Heart left ventricle (tissue), 13 donors: ENCODE data around the gene OR1E1.
"Not testable (repeated sequence)": the region's sequence is repeated elsewhere in the genome, so short reads cannot be mapped to it uniquely, and the experiment has no call there.

Experiments
- CTCF ChIP-seq, 12 donors: fragments of 200-600 bp; sonication (generic) in 4 of 12; IDR thresholded peaks; one replicate each; pipeline versions ENCODE4 v1.5.0 to v1.8.0; 2018 to 2022; ENCODE audit warnings: antibody characterized with exemption in 12 of 12, mild to moderate bottlenecking in 5 of 12
- POLR2A ChIP-seq, 2 donors: fragments of 450-650 bp; IDR thresholded peaks; one replicate each; pipeline ENCODE4 v1.6.1; 2017; ENCODE audit warnings: antibody characterized with exemption in 2 of 2, mild to moderate bottlenecking in 2 of 2, moderate library complexity in 2 of 2
- donor health status: ischemic (EF 13 %, LVEDD 7.1; RV severe dilation, severe dysfunction).
- donor health status: DM: no; HTN: yes; CAD: no.
- donor health status: DM: no; HTN: no; CAD: no.
- donor health status: ischemic (EF 25% LVEDD 6.9; RV normal size, moderate dysfunction).
- donor health status: ischemic (EF 25% LVEDD 5.7; RV mildly dilated, moderate dysfunction).
- donor health status: ischemic (EF 35%, LVEDD 5.7; RV mildly dilated, moderate dysfunction).
- donor health status: nonischemic (EF 11% LVEDD 7.7; RV severe dilation, severe dysfunction).
- donor health status: DM: yes; HTN: yes; CAD: no.
- donor health status: PGD.
- donor health status: ischemic (EF 29% LVEDD 5.4; RV normal size, mild dysfunction).
- donor health status: nonischemic (EF 23%, LVEDD 6.1; RV moderate dilation, normal function).

DNA sequence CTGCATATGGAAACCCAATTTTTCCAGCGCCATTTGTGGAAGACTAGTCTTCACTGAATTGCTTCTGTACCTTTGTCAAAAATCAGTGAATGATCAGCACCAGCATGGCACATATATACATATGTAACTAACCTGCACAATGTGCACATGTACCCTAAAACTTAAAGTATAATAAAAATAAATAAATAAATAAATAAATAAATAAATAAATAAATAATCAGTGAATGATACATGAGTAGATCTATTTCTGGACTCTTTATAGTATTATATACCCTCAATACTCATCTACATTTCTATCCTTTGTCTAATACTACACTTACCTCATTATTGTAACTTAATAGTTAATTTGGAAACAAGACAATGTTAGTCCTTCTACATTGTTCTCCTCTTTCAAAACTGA lies 5.6 kb upstream of the OR1E1 start:
- TF ChIP-seq POLR2A, CTCF (IDR thresholded peaks at IDR 0.05): not testable (repeated sequence)
